Measurements from ENCODE around the gene PRSS50. TPM values are rescaled to one million over a fixed set of nuclear protein-coding genes. Genes with fewer than 3 reads are reported as not detected.

PRSS50 gene
- total RNA-seq, 4 donors from 2014 or later = 0.21 to 0.55 TPM; not detected in 2

- no peak for DNase-seq
- Histone ChIP-seq H3K27ac (no peak overlapping the region), H3K9me3 (no peaks in the 10 kb centered on the region), H3K4me1 (no peaks in the 10 kb centered on the region), H3K27me3 (no peaks in the 10 kb centered on the region), H3K36me3 (no peaks in the 10 kb centered on the region), H3K4me3 (no peak overlapping the region)
- intact Hi-C loops (cut with DNase I; ENCODE audit: low total_unique reads) = no loop called here
- no peak for TF ChIP-seq POLR2A (IDR thresholded peaks at IDR 0.05)
- TF ChIP-seq, protein P1, sequence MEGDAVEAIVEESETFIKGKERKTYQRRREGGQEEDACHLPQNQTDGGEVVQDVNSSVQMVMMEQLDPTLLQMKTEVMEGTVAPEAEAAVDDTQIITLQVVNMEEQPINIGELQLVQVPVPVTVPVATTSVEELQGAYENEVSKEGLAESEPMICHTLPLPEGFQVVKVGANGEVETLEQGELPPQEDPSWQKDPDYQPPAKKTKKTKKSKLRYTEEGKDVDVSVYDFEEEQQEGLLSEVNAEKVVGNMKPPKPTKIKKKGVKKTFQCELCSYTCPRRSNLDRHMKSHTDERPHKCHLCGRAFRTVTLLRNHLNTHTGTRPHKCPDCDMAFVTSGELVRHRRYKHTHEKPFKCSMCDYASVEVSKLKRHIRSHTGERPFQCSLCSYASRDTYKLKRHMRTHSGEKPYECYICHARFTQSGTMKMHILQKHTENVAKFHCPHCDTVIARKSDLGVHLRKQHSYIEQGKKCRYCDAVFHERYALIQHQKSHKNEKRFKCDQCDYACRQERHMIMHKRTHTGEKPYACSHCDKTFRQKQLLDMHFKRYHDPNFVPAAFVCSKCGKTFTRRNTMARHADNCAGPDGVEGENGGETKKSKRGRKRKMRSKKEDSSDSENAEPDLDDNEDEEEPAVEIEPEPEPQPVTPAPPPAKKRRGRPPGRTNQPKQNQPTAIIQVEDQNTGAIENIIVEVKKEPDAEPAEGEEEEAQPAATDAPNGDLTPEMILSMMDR (IDR thresholded peaks at IDR 0.05) = no peak
Measured at GRCh38 chr3:46684891-46685290, 32.8 kb downstream of the PRSS50 start.

DNA sequence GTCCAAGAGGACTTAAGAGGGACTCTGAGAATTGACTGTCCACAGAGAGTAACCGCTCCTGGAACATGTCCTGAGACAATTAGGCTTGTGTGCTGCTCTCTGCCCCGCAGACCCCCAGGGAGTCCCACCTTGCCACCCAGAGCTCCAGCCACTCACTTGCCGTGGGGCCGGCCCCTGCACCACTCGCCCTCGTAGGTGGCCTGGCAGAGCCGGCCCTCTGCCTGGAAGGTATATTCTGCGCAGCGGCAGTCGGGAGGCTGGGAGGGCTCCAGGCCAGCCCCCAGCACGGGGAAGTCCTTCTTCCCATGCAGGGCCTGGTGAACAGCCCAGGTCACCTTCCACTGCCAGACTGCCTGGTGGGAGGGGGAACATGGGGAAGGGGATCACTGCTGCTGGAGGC is 34.7 kb downstream of the PRSS50 start:
- Histone ChIP-seq H3K36me3 (no peaks in the 10 kb centered on the region), H3K27ac (no peak overlapping the region), H3K27me3 (no peaks in the 10 kb centered on the region), H3K4me3 (no peak overlapping the region), H3K9me3 (no peaks in the 10 kb centered on the region), H3K4me1 (no peaks in the 10 kb centered on the region)
- intact Hi-C loops (cut with DNase I; ENCODE audit: low total_unique reads) = no loop called here
- DNase-seq = no peak
- TF ChIP-seq, protein P1 (IDR thresholded peaks at IDR 0.05) = no peak
- TF ChIP-seq POLR2A (IDR thresholded peaks at IDR 0.05) = no peak

- TF ChIP-seq, protein P1 (IDR thresholded peaks at IDR 0.05) = no peak
- TF ChIP-seq POLR2A (IDR thresholded peaks at IDR 0.05) = no peak
- Histone ChIP-seq H3K27me3 (no peaks in the 10 kb centered on the region), H3K36me3 (no peaks in the 10 kb centered on the region), H3K4me3 (no peak overlapping the region), H3K9me3 (no peaks in the 10 kb centered on the region), H3K27ac (no peak overlapping the region), H3K4me1 (no peaks in the 10 kb centered on the region)
- intact Hi-C loops (cut with DNase I; ENCODE audit: low total_unique reads) = no loop called here
- no peak for DNase-seq
Measured at GRCh38 chr3:46681856-46682540, 35.7 kb downstream of the PRSS50 start.

GRCh38 chr3:46681387-46681786 is 36.3 kb downstream of the PRSS50 start:
- no peak for DNase-seq
- Histone ChIP-seq H3K9me3 (no peaks in the 10 kb centered on the region), H3K27ac (no peak overlapping the region), H3K4me1 (no peaks in the 10 kb centered on the region), H3K27me3 (no peaks in the 10 kb centered on the region), H3K4me3 (no peak overlapping the region), H3K36me3 (no peaks in the 10 kb centered on the region)
- no peak for TF ChIP-seq POLR2A (IDR thresholded peaks at IDR 0.05)
- TF ChIP-seq, protein P1 (IDR thresholded peaks at IDR 0.05) = no peak
- intact Hi-C loops (cut with DNase I; ENCODE audit: low total_unique reads) = no loop called here

- TF ChIP-seq, protein P1 (IDR thresholded peaks at IDR 0.05) = no peak
- TF ChIP-seq POLR2A (IDR thresholded peaks at IDR 0.05) = no peak
- intact Hi-C loops (cut with DNase I; ENCODE audit: low total_unique reads) = no loop called here
- Histone ChIP-seq H3K9me3 (no peaks in the 10 kb centered on the region), H3K4me1 (no peaks in the 10 kb centered on the region), H3K27ac (no peak overlapping the region), H3K27me3 (no peaks in the 10 kb centered on the region), H3K36me3 (no peaks in the 10 kb centered on the region), H3K4me3 (no peak overlapping the region)
- no peak for DNase-seq
Measured at GRCh38 chr3:46680298-46680826, 37.3 kb downstream of the PRSS50 start.

Data from uterus (tissue), 4 donors.